ENCODE measurements around the gene MME.

Gene MME

GRCh38 chr3:155193868-155194267 is 113.7 kb downstream of the MME start:
- TF ChIP-seq REST (IDR thresholded peaks at IDR 0.05; ENCODE audit: insufficient read depth in 1 of 2, low read depth in 2 of 2, low read length in 2 of 2), result no peak
- no peak for TF ChIP-seq SIN3A (IDR thresholded peaks at IDR 0.05; ENCODE audit: borderline replicate concordance, insufficient read depth, low read length)

DNA sequence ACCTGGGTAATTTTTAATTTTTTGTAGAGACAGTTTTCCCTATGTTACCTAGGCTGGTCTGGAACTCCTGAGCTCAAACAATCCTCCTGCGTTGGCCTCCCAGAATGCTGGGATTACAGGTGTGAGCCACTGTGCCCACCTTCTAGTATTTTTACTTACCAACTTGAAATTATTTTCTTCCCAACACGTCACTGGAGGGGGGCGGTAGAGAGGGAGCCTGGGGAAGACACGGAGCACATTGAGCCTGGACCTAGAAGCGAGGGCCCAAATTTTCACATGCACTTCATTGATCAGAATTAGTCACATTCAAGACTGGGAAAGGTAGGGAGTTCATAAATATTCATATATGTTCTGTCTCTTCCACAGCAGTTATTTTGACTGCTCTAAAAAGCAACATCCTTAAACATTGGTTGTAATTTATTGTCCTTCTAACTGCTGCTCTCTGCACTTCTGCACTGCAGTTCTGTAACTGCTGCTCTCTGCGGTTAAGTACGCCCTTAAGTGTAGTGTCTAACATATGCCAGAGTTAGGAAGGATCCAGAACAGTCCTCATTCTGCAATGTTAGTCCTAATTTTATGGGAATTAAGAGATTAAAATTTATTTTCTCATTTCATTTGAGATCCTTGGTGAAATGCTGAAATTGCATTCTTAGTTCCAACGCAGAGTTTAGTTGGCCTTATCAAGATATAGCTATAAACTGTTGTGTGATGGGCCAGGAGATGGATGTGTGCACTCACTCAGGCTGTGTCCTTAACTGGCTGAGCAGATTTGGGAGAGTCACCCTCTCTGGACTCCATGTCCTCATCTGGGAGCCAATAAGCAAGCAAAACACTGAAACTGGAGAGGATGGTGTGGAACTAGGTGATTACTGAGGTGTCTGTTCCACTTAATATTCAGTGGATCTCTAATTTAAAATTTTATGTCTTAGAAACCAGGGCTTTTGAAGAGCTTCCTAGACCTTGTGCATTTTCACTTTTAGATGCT is 115.1 kb downstream of the MME start:
- TF ChIP-seq REST (IDR thresholded peaks at IDR 0.05; ENCODE audit: insufficient read depth in 1 of 2, low read depth in 2 of 2, low read length in 2 of 2) (no peak), POLR2AphosphoS5 (IDR thresholded peaks at IDR 0.05; ENCODE audit: low read depth, low read length) (no peak), FOXP2 (optimal IDR thresholded peaks at IDR 0.05; ENCODE audit: borderline replicate concordance, extremely low read depth, extremely low read length, insufficient read depth) (no peak), TAF1 (IDR thresholded peaks at IDR 0.05; ENCODE audit: borderline replicate concordance, insufficient read depth, low read length) (no peak), SIN3A (IDR thresholded peaks at IDR 0.05; ENCODE audit: borderline replicate concordance, insufficient read depth, low read length) (no peak)

DNA sequence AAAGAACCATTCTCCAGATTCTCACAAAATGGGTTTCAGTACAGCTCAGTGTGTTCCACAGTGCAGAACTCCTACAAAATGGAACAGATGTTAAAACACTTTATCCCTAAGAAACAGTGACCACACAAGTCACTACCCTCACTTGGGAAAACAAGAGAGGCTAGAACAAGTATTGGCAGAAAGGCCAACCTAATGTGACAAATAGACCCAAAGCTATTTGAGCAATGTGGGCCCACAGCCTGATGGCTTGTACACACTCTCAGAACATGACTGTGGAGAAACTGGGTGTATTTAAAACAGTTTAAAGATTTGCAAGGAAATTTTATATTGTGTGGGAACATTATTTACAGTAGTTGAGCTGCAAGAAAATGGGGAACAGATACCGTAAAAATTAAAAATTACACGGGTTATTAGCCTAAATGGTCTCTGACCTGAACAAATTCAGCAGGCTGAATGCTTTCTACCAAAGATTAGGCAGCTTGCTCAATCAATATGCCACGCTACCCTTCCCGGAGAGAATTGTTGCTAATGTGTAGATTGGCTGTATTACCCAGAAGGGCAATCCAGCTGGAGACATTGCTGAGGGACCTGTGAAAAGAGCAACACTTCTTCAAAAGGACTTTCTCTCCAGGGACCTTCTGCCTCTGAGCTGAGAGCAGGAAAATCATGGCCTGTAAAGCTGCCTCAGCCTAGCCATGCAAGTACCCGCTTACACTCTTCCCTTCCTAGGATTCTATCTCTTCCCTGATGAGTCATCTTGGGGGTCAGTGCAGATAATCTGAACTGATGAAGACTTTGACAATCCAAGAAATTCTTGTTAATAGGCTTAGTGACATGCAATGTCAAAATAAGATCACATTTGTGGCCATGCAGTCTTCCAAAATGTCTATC is 116.3 kb downstream of the MME start:
- TF ChIP-seq REST (IDR thresholded peaks at IDR 0.05; ENCODE audit: insufficient read depth in 1 of 2, low read depth in 2 of 2, low read length in 2 of 2) (no peak), POLR2AphosphoS5 (IDR thresholded peaks at IDR 0.05; ENCODE audit: low read depth, low read length) (no peak), FOXP2 (optimal IDR thresholded peaks at IDR 0.05; ENCODE audit: borderline replicate concordance, extremely low read depth, extremely low read length, insufficient read depth) (no peak), SIN3A (IDR thresholded peaks at IDR 0.05; ENCODE audit: borderline replicate concordance, insufficient read depth, low read length) (no peak), TAF1 (IDR thresholded peaks at IDR 0.05; ENCODE audit: borderline replicate concordance, insufficient read depth, low read length) (no peak)

DNA sequence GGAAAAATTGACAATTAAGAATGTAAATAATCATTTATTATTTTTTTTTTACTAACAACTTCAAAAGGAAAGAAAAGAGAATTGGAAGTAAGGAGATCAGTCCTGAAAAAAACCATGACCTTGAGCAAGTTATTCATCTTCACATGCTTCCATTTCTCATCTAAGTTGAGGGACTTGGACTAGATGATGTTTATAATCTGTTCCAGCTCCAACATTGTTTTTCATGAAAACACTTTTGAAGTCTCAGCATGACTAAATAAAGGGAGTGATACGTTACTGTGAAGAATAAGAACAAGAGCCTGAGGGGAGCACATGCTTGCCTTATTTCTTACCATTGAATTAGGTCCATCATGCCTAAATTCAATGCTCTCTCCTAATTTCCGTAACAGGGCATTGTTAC is 117.7 kb downstream of the MME start:
- no peak for TF ChIP-seq FOXP2 (optimal IDR thresholded peaks at IDR 0.05; ENCODE audit: borderline replicate concordance, extremely low read depth, extremely low read length, insufficient read depth)
- TF ChIP-seq REST (IDR thresholded peaks at IDR 0.05; ENCODE audit: insufficient read depth in 1 of 2, low read depth in 2 of 2, low read length in 2 of 2), result no peak
- TF ChIP-seq POLR2AphosphoS5 (IDR thresholded peaks at IDR 0.05; ENCODE audit: low read depth, low read length), result no peak
- TF ChIP-seq TAF1 (IDR thresholded peaks at IDR 0.05; ENCODE audit: borderline replicate concordance, insufficient read depth, low read length), result no peak
- TF ChIP-seq SIN3A (IDR thresholded peaks at IDR 0.05; ENCODE audit: borderline replicate concordance, insufficient read depth, low read length), result no peak

Measured in PFSK-1 (cell line).